HG02970 (cell line): Measurements from ENCODE around the gene ZNF648.
"Not testable (repeated sequence)": the region's sequence is repeated elsewhere in the genome, so short reads cannot be mapped to it uniquely, and the experiment has no call there.

Experiments used
- ATAC-seq: cut with Tn5 transposase; IDR thresholded peaks from one replicate; pipeline ENCODE4 v1.9.1; 2021; ENCODE audit warnings: mild to moderate bottlenecking, moderate library complexity, moderate number of reproducible peaks; ENCODE audit not compliant: unreplicated experiment, low FRiP score

Gene ZNF648

GRCh38 chr1:182061594-182061993 lies at the start of gene ZNF648:
TSS of gene ZNF648 (minus strand) at chr1:182061712. CDS start at chr1:182058010, 3,702 bp downstream.
- no peak for ATAC-seq

GRCh38 chr1:182110635-182111034 lies 49.1 kb upstream of the ZNF648 start:
- no peak for ATAC-seq

GRCh38 chr1:182109771-182110170 lies 48.3 kb upstream of the ZNF648 start:
- no peak for ATAC-seq

GRCh38 chr1:182107209-182107608 lies 45.7 kb upstream of the ZNF648 start:
- no peak for ATAC-seq

GRCh38 chr1:182102043-182102416 lies 40.5 kb upstream of the ZNF648 start:
- no peak for ATAC-seq

- no peak for ATAC-seq
Observed at GRCh38 chr1:182101415-182102042, 40.0 kb upstream of the ZNF648 start.

- no peak for ATAC-seq
Observed at GRCh38 chr1:182098301-182098700, 36.8 kb upstream of the ZNF648 start.

- ATAC-seq, result no peak
Observed at GRCh38 chr1:182095946-182096345, 34.4 kb upstream of the ZNF648 start.

- ATAC-seq, result not testable (repeated sequence)
Observed at GRCh38 chr1:182094514-182095005, 33.0 kb upstream of the ZNF648 start.

GRCh38 chr1:182093781-182094180 lies 32.3 kb upstream of the ZNF648 start:
- ATAC-seq, result no peak

GRCh38 chr1:182092336-182092735 lies 30.8 kb upstream of the ZNF648 start:
- ATAC-seq, result no peak

- no peak for ATAC-seq
Observed at GRCh38 chr1:182091083-182091482, 29.6 kb upstream of the ZNF648 start.

GRCh38 chr1:182087719-182088350 lies 26.3 kb upstream of the ZNF648 start:
- no peak for ATAC-seq

- no peak for ATAC-seq
Observed at GRCh38 chr1:182087304-182087703, 25.8 kb upstream of the ZNF648 start.

GRCh38 chr1:182086620-182087019 lies 25.1 kb upstream of the ZNF648 start:
- no peak for ATAC-seq

- ATAC-seq, result no peak
Observed at GRCh38 chr1:182086136-182086535, 24.6 kb upstream of the ZNF648 start.

- ATAC-seq, result no peak
Observed at GRCh38 chr1:182085726-182086125, 24.2 kb upstream of the ZNF648 start.

GRCh38 chr1:182084487-182085316 lies 23.2 kb upstream of the ZNF648 start:
- ATAC-seq, result no peak

GRCh38 chr1:182083851-182084486 lies 22.5 kb upstream of the ZNF648 start:
- ATAC-seq, result no peak

GRCh38 chr1:182080955-182081582 lies 19.6 kb upstream of the ZNF648 start:
- ATAC-seq, result no peak
